ENCODE results near the gene PRLH.

PRLH gene

DNA sequence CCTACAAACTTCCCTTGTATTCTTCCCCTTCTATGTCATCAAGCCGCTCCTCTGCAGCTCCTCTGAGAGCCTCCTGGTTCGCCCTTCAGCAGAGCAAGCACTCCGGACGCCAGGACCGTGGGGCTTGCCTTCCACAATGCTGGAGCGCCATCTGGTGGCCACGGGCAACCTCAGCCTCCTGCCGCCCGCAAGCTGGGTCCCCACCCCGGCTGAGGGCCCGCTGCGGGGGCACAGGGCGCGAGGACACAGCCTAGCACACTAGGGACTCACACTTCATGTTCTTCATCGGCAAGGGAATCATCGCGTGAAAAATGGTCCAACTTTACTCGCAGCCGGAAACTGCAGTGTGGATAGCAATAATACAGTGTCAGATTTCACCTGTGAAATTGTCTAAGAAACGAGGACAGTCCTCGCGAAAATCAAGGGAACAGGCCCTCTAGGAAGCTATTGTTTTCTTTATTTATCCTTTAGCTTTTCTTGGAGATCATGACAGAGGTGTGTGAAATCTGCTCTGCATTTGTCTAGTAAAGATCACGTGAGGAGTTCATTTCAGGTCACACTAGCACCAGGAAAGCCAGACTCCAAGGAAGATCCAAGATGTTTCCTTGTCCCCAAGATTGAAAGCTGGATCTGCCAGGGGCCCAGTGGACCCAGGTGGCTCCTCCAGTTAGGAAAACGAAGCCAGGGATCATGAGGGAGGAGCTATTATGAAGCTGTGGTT is 5.8 kb downstream of the PRLH start:
- no peak overlapping the region for H3K9ac ChIP-seq (ENCODE audit: insufficient read length)
- DNase-seq (ENCODE audit: low read depth, low spot score), result peak; percentile 51
- TF ChIP-seq FOXP2 (optimal IDR thresholded peaks at IDR 0.05; ENCODE audit: control extremely low read depth, extremely low read length, insufficient read depth), result no peak
- TF ChIP-seq POLR2AphosphoS5 (IDR thresholded peaks at IDR 0.05; ENCODE audit: borderline replicate concordance, low read depth, low read length), result no peak
- no peak for TF ChIP-seq EZH2 (IDR thresholded peaks at IDR 0.05)
- H3K4me3 ChIP-seq, result peak overlapping the region; percentile 28
- no peak overlapping the region for H3K27ac ChIP-seq
- H3K9me3 ChIP-seq (ENCODE audit: low read depth, low read length), result no peaks in the 10 kb centered on the region
- H3K36me3 ChIP-seq (ENCODE audit: insufficient read depth, low read length), result no peaks in the 10 kb centered on the region

DNA sequence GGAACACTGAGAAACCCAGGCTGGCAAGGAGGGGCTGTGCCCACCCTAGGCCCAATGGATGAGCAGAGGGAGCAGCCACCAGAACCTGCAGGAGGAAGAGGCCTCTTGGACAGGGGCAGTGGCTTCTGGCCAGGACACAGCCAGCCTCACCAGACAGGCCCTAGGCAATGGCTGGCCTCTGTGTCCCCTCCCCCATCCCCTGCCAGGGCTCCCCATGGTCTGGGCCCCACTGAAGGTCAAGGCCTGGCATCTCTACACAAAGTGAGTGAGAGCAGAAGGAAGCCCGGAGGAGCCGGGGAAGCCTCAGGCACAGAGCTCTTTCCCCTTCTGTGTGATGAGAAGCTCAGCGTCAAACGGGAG is 6.3 kb downstream of the PRLH start:
- Histone ChIP-seq H3K4me3 (no peak overlapping the region), H3K36me3 (ENCODE audit: insufficient read depth, low read length) (no peaks in the 10 kb centered on the region), H3K9ac (ENCODE audit: insufficient read length) (no peak overlapping the region), H3K9me3 (ENCODE audit: low read depth, low read length) (no peaks in the 10 kb centered on the region), H3K27ac (no peak overlapping the region)
- TF ChIP-seq FOXP2 (optimal IDR thresholded peaks at IDR 0.05; ENCODE audit: control extremely low read depth, extremely low read length, insufficient read depth) (no peak), EZH2 (IDR thresholded peaks at IDR 0.05) (no peak), POLR2AphosphoS5 (IDR thresholded peaks at IDR 0.05; ENCODE audit: borderline replicate concordance, low read depth, low read length) (no peak)
- DNase-seq (ENCODE audit: low read depth, low spot score), result no peak

DNA sequence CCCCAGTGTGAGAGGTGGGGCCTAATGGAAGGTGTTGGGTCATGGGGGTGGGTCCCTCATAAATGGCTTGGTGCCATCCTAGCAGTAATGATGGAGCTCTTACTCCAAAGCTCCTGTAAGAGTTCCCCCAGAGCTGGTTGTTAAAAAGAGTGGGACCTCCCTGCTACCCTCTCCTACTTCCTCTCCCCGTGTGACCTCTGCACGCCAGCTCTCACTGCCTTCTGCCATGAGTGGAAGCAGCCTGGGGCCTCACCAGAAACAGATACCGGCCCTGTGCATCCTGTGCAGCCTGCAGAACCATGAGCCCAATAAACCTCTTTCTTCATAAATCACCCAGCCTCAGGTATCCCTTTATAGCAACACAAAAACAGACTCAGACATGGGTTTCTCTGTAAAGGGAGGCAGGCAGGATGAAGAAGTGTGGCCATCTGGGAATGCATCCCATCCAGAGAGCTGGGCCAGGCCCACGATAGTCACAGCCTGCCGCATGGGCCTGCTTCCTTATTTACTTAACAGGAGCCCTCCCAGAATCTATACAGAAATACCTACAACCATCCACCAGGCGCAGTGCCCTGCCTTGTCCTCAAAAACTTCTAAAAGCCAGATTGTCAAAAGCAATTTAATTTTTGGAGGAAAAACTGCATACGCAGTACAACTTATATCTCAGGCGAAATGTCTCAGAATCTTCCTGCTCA is 7.5 kb downstream of the PRLH start:
- H3K27ac ChIP-seq, result no peak overlapping the region
- TF ChIP-seq POLR2AphosphoS5 (IDR thresholded peaks at IDR 0.05; ENCODE audit: borderline replicate concordance, low read depth, low read length) (no peak), EZH2 (IDR thresholded peaks at IDR 0.05) (no peak), FOXP2 (optimal IDR thresholded peaks at IDR 0.05; ENCODE audit: control extremely low read depth, extremely low read length, insufficient read depth) (no peak)
- no peak overlapping the region for H3K4me3 ChIP-seq
- no peaks in the 10 kb centered on the region for H3K9me3 ChIP-seq (ENCODE audit: low read depth, low read length)
- H3K36me3 ChIP-seq (ENCODE audit: insufficient read depth, low read length), result no peaks in the 10 kb centered on the region
- DNase-seq (ENCODE audit: low read depth, low spot score), result no peak
- no peak overlapping the region for H3K9ac ChIP-seq (ENCODE audit: insufficient read length)

DNA sequence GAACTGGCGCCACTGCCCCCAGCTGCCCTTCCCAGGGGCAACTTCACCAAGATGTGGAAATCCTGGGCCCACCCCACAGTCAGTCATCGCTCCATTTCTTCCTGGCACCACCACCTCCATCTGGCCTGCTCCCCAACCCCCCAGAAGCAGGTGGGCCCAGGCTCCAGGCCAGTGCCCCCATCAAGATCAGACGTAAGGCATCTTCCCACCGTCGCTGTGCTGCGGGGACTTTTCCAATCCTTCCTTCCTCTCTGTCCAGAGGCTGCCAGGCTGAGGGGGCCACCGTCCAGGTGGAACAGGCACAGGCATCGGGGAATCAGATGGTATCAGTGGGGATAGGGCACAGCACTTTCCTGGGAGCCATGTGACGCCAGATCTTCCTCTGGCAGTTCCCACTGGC is 8.1 kb downstream of the PRLH start:
- Histone ChIP-seq H3K27ac (no peak overlapping the region), H3K9ac (ENCODE audit: insufficient read length) (no peak overlapping the region), H3K9me3 (ENCODE audit: low read depth, low read length) (no peaks in the 10 kb centered on the region), H3K4me3 (no peak overlapping the region), H3K36me3 (ENCODE audit: insufficient read depth, low read length) (no peaks in the 10 kb centered on the region)
- TF ChIP-seq POLR2AphosphoS5 (IDR thresholded peaks at IDR 0.05; ENCODE audit: borderline replicate concordance, low read depth, low read length) (no peak), FOXP2 (optimal IDR thresholded peaks at IDR 0.05; ENCODE audit: control extremely low read depth, extremely low read length, insufficient read depth) (no peak), EZH2 (IDR thresholded peaks at IDR 0.05) (no peak)
- no peak for DNase-seq (ENCODE audit: low read depth, low spot score)

DNA sequence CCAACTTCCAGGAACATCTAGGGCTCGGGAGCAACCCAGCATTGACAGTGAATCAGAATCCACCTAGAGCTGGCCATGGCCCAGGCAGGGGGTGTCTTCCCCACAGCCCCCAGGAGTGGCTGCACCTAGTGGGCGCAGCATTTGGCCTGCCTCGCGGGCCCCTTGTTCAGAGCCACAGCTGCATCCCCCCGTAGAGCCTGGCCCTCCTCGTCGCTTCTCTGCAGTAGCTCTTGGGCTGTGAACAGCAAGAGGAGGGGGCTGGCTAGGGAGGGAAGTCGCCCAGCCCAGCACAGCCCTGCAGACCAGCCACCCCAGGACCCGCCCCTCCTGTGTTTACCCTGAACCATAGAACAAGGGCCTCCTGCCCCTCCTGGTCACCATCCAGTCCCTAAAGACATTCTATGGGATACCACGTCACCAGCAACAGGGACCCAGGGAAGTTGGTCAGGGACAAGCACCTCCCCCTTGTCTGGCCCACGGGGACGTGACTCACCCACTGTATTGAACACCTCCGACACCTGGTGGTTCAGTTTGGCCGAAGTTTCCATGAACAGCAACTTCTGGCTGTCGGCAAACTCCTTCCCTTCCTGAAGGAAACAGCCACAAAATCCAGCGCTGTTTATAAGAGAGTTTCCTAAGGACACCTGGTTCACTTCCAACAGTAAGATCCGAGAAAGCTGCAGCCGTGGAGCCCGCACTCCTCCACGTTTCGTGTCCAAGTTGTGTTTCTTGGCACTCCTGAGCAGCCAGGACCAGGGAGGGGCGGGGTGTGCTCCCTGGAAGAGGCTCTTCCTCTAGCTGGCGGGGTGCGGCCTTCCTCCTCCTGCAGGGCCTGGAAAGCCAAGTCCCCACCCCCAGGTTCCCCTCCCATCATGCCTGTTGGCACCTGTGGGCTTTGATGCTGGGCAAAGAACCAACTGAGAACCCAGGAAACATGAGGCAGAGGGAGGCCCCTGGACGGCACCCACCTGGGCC is 8.8 kb downstream of the PRLH start:
- TF ChIP-seq EZH2 (IDR thresholded peaks at IDR 0.05), result no peak
- no peak for TF ChIP-seq FOXP2 (optimal IDR thresholded peaks at IDR 0.05; ENCODE audit: control extremely low read depth, extremely low read length, insufficient read depth)
- TF ChIP-seq POLR2AphosphoS5 (IDR thresholded peaks at IDR 0.05; ENCODE audit: borderline replicate concordance, low read depth, low read length), result no peak
- no peak overlapping the region for H3K9ac ChIP-seq (ENCODE audit: insufficient read length)
- DNase-seq (ENCODE audit: low read depth, low spot score), result no peak
- H3K4me3 ChIP-seq, result no peak overlapping the region
- no peaks in the 10 kb centered on the region for H3K9me3 ChIP-seq (ENCODE audit: low read depth, low read length)
- H3K36me3 ChIP-seq (ENCODE audit: insufficient read depth, low read length), result no peaks in the 10 kb centered on the region
- no peak overlapping the region for H3K27ac ChIP-seq

DNA sequence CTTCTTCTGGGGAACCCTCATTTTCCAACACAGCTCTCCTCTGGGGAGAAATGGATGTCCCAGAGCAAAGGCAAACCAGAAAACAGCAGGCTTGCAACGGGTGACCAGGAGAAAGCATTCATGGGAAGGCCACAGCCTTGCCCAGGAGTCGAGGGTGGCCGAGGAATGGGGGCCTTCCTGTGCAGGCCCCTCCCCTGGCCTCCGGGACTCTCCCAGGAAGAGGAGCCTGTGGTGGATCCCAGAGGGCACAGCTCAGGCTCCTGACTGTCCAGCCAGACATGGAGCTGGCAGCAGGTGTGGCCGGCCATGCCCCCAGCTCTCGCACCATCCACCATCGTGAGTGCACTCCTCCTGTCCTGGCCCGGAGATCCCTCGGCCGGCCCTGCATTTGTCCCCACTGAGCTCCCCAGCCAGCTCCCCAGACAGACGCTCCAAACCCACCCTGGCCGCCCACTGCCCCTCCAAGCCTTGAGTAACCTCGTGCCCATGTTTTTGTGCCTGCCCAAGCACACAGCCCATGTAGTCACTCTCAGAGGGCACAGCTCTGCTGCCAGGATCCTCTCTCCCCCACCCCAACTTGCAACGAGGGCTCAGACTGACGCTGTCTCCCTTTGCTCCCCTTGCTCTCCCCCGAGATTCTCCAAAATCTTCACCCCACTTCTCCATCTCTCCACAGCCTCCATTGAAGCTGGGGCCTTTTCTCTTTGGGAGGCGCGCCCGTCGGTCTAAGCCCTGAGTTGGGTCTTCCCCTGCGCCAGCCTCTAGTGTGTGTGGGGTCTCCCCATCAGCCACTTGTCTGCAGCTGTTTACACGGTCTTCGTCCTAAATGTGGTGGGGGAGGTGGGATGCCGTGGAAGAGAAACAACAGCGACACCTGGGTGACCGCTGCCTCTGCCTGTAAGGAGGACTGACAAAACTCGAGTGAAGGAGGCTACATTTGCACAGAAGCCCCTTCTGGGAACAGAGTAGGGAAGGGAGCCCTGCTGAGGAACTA is 9.8 kb downstream of the PRLH start:
- TF ChIP-seq EZH2 (IDR thresholded peaks at IDR 0.05) (no peak), POLR2AphosphoS5 (IDR thresholded peaks at IDR 0.05; ENCODE audit: borderline replicate concordance, low read depth, low read length) (no peak), FOXP2 (optimal IDR thresholded peaks at IDR 0.05; ENCODE audit: control extremely low read depth, extremely low read length, insufficient read depth) (no peak)
- Histone ChIP-seq H3K4me3 (no peak overlapping the region), H3K27ac (no peak overlapping the region), H3K9me3 (ENCODE audit: low read depth, low read length) (no peaks in the 10 kb centered on the region), H3K9ac (ENCODE audit: insufficient read length) (no peak overlapping the region), H3K36me3 (ENCODE audit: insufficient read depth, low read length) (no peaks in the 10 kb centered on the region)
- DNase-seq (ENCODE audit: low read depth, low spot score), result no peak

DNA sequence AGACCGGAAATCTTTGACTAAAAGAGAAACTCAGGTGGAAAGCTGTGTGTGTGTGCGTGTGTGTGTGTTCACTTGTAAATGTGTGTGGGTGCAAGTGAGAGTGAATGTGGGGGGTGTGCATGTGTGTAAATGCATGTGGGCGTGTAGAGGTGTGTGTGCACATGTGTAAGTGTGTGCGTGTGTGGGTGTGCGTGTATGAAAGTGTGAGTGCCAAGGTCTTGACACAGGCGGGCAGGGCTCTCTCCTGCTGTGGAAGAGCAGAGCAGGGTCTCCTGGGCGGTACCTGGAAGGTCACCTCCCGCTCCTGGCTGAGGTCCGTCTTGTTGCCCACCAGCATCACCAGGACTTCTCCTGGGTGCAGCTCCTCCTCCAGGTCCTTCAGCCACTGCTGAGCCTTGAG is 10.6 kb downstream of the PRLH start:
- no peak for DNase-seq (ENCODE audit: low read depth, low spot score)
- Histone ChIP-seq H3K9ac (ENCODE audit: insufficient read length) (no peak overlapping the region), H3K36me3 (ENCODE audit: insufficient read depth, low read length) (no peaks in the 10 kb centered on the region), H3K9me3 (ENCODE audit: low read depth, low read length) (no peaks in the 10 kb centered on the region), H3K4me3 (no peak overlapping the region), H3K27ac (no peak overlapping the region)
- TF ChIP-seq EZH2 (IDR thresholded peaks at IDR 0.05) (no peak), POLR2AphosphoS5 (IDR thresholded peaks at IDR 0.05; ENCODE audit: borderline replicate concordance, low read depth, low read length) (no peak), FOXP2 (optimal IDR thresholded peaks at IDR 0.05; ENCODE audit: control extremely low read depth, extremely low read length, insufficient read depth) (no peak)
